NB4 (cell line): ENCODE measurements around the gene DBR1.

ENCODE experiments used
- MYC ChIP-seq: IDR thresholded peaks from 2 replicates; pipeline ENCODE4 v1.6.1; 2011; ENCODE audit warnings: low read depth, low read length
- POLR2A ChIP-seq: IDR thresholded peaks from 2 replicates; pipeline ENCODE4 v1.6.1; 2011; ENCODE audit warnings: mild to moderate bottlenecking; ENCODE audit not compliant: insufficient read length; ENCODE audit errors: extremely low read depth
- TF ChIP-seq, protein P1 (sequence below): IDR thresholded peaks from one replicate; pipeline ENCODE4 v1.5.1; 2012; ENCODE audit warnings: low read depth, low read length

GRCh38 chr3:138222942-138223287 is 48.2 kb upstream of the DBR1 start:
- no peak for TF ChIP-seq POLR2A
- TF ChIP-seq, protein P1, sequence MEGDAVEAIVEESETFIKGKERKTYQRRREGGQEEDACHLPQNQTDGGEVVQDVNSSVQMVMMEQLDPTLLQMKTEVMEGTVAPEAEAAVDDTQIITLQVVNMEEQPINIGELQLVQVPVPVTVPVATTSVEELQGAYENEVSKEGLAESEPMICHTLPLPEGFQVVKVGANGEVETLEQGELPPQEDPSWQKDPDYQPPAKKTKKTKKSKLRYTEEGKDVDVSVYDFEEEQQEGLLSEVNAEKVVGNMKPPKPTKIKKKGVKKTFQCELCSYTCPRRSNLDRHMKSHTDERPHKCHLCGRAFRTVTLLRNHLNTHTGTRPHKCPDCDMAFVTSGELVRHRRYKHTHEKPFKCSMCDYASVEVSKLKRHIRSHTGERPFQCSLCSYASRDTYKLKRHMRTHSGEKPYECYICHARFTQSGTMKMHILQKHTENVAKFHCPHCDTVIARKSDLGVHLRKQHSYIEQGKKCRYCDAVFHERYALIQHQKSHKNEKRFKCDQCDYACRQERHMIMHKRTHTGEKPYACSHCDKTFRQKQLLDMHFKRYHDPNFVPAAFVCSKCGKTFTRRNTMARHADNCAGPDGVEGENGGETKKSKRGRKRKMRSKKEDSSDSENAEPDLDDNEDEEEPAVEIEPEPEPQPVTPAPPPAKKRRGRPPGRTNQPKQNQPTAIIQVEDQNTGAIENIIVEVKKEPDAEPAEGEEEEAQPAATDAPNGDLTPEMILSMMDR: no peak
- no peak for TF ChIP-seq MYC
